Nephron (organoid): ENCODE results near the gene ATL1.
A peak's percentile ranks its signal among the peaks of the same experiment; 100 is the strongest.

Source experiments
- H3K27ac Mint-ChIP-seq, 3 experiments: 2 replicates each; pipeline ENCODE4 v1.8.0; 2020; ENCODE audit warnings: mixed read lengths in 3 of 3, mild to moderate bottlenecking in 2 of 3, moderate library complexity in 1 of 3
- H3K27me3 Mint-ChIP-seq: 2 replicates; pipeline ENCODE4 v1.8.0; 2021; ENCODE audit warnings: low read depth, mild to moderate bottlenecking, moderate library complexity, mixed read lengths
- H3K36me3 Mint-ChIP-seq: 2 replicates; pipeline ENCODE4 v1.8.0; 2020; ENCODE audit warnings: low read depth, mixed read lengths
- H3K4me1 Mint-ChIP-seq: 2 replicates; pipeline ENCODE4 v1.8.0; 2020; ENCODE audit warnings: mixed read lengths
- H3K4me3 Mint-ChIP-seq, 3 experiments: 2 replicates each; pipeline ENCODE4 v1.8.0; 2020; ENCODE audit warnings: mild to moderate bottlenecking in 3 of 3, mixed read lengths in 3 of 3, moderate library complexity in 2 of 3
- H3K9me3 Mint-ChIP-seq: 2 replicates; pipeline ENCODE4 v1.8.0; 2020; ENCODE audit warnings: mixed read lengths
- TF ChIP-seq, protein P1 (sequence below), 3 experiments: fragments of 200-600 bp; sonication (generic); IDR thresholded peaks; one replicate each; pipeline ENCODE4 v1.5.0; 2021; ENCODE audit warnings: antibody characterized with exemption in 3 of 3; ENCODE audit not compliant: unreplicated experiment in 3 of 3

Gene ATL1

DNA sequence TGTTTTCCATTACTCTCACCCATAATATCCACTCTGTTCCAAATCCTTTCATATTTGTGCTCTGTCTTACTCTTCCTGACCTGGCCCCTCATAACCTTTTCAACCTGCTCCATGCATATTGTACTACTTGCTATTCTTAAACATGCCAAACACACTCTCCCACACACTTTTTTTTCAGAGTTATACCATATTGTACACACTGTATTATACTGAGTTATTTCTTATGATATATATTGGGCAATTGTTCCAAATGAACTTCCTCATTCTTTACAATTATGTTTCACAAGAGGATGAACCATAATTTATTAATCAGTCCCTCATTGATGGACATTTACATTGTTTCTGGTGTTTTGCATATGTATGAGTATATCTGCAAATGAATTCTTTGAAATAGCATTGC, 18.5 kb downstream of the ATL1 start:
- Mint-ChIP-seq H3K9me3 (no peaks in the 10 kb centered on the region), H3K4me3 (no peak overlapping the region), H3K27me3 (no peaks in the 10 kb centered on the region), H3K36me3 (no peaks in the 10 kb centered on the region), H3K4me1 (no peaks in the 10 kb centered on the region), H3K27ac (no peak overlapping the region)
- TF ChIP-seq, protein P1, sequence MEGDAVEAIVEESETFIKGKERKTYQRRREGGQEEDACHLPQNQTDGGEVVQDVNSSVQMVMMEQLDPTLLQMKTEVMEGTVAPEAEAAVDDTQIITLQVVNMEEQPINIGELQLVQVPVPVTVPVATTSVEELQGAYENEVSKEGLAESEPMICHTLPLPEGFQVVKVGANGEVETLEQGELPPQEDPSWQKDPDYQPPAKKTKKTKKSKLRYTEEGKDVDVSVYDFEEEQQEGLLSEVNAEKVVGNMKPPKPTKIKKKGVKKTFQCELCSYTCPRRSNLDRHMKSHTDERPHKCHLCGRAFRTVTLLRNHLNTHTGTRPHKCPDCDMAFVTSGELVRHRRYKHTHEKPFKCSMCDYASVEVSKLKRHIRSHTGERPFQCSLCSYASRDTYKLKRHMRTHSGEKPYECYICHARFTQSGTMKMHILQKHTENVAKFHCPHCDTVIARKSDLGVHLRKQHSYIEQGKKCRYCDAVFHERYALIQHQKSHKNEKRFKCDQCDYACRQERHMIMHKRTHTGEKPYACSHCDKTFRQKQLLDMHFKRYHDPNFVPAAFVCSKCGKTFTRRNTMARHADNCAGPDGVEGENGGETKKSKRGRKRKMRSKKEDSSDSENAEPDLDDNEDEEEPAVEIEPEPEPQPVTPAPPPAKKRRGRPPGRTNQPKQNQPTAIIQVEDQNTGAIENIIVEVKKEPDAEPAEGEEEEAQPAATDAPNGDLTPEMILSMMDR (IDR thresholded peaks at IDR 0.05; ENCODE audit: unreplicated experiment in 3 of 3), result no peak

DNA sequence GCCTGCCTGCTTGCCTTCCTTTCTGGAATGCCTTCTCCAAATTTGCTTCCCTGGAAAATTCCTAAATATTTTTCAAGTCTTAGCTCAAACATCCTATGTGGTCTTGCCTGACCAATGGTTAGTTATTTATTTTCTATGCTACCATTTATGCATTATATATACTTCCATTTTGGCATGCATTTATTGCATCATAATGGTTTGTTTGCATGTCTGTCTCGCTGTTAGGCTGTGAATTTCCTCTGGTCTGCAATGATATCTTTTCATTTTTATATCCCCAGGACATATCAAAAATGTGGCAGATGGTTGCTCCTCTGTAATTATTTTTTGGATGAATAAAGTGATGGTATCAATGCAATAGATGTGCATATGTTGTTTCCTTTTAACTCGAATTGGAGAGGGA, 30.5 kb downstream of the ATL1 start:
- H3K4me1 Mint-ChIP-seq, result no peaks in the 10 kb centered on the region
- H3K9me3 Mint-ChIP-seq, result no peaks in the 10 kb centered on the region
- H3K27me3 Mint-ChIP-seq, result no peaks in the 10 kb centered on the region
- H3K36me3 Mint-ChIP-seq, result peaks cover 6% of the 10 kb centered on the region
- TF ChIP-seq, protein P1 (IDR thresholded peaks at IDR 0.05; ENCODE audit: unreplicated experiment in 3 of 3), result no peak
- H3K27ac Mint-ChIP-seq, result no peak overlapping the region
- no peak overlapping the region for H3K4me3 Mint-ChIP-seq

DNA sequence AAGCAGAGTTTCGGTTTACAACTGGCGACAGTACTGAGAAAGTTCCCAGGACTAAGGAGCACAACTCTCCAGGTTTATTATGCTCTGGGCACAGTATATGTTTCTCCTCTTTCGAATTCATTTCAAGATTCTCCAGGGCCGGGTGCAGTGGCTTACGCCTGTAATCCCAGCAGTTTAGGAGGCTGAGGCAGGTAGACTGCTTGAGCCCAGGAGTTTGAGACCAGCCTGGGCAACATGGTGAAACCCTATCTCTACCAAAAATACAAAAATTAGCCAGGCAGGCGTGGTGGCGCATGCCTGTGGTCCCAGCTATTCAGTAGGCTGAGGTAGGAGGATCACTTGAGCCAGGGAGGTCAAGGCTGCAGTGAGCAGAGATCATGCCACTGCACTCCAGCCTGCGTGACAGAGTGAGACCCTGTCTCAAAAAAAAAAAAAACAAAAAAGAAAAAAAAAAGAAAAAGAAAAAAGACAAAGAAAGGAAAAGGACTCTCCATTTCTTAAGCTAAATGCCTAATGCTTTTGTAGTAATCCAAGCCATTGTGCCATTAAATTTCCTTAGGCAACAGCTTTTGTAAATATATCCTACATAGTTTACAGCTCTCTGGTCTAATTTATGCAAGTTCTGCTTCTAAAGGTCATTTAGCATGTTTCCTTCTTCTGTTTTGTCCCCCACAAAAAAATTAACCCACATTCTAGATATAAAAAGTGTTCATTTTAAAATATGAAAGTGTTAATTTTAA, 34.8 kb downstream of the ATL1 start:
- Mint-ChIP-seq H3K9me3 (no peaks in the 10 kb centered on the region), H3K4me1 (no peaks in the 10 kb centered on the region), H3K4me3 (no peak overlapping the region), H3K27me3 (no peaks in the 10 kb centered on the region), H3K27ac (peak overlapping the region in 1 of 3 experiments; percentile 28), H3K36me3 (peaks cover 6% of the 10 kb centered on the region)
- TF ChIP-seq, protein P1 (IDR thresholded peaks at IDR 0.05; ENCODE audit: unreplicated experiment in 3 of 3), result no peak

DNA sequence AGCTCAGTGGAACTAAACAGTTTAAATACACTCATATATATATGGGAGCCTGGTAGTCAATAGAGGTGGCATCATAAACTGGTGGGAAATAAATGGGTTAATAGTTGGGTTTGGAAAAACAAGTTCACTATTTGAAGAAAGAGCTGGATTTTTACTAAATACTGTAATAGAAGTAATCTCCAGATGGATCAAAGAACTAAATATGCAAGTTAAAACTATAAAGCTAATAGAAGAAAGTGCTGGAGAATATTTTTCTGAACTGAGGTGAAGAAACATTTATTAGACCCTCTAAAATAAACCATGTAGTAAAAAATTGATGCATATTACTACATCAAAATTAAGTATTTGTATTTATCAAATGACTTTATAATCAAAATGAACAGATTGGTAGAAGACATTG, 38.8 kb downstream of the ATL1 start:
- Mint-ChIP-seq H3K27me3 (no peaks in the 10 kb centered on the region), H3K4me3 (no peak overlapping the region), H3K4me1 (no peaks in the 10 kb centered on the region), H3K36me3 (no peaks in the 10 kb centered on the region), H3K27ac (no peak overlapping the region), H3K9me3 (no peaks in the 10 kb centered on the region)
- TF ChIP-seq, protein P1 (IDR thresholded peaks at IDR 0.05; ENCODE audit: unreplicated experiment in 3 of 3), result no peak

DNA sequence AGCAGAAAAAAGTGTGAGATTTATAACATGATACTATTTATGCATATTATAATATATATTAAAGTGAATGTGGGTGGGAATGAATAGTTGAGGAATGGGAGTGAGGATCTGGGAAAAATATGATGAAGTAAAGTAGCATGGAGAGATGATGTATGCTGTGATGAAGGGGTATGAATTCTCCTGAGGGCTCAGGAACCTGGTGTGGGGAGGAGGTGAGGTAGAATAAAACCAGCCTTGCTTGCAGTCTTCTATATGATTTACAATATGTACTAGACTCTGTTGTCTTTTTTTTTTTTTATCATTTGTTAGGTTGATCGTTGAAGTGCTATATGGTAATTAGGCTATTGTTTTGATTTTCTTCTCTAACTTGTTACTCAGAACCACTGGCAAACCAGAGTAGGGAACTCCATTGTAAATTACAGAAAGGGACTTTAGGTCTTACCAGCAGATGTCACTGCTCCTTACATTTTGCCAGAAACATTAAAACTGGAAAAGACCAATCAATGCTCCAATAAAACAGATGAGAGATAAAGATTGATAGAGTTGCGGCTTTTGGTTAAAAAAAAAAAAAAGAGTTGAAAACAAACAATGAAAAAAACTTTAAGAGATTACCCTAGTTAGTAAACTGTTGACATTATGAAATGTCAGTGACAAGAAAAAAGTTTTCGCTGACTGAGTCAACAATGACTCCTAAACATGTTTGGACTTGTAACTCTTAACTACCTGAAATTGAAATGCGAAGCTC, 39.9 kb downstream of the ATL1 start:
- no peaks in the 10 kb centered on the region for H3K4me1 Mint-ChIP-seq
- H3K9me3 Mint-ChIP-seq, result no peaks in the 10 kb centered on the region
- no peaks in the 10 kb centered on the region for H3K27me3 Mint-ChIP-seq
- H3K36me3 Mint-ChIP-seq, result no peaks in the 10 kb centered on the region
- no peak overlapping the region for H3K27ac Mint-ChIP-seq
- TF ChIP-seq, protein P1 (IDR thresholded peaks at IDR 0.05; ENCODE audit: unreplicated experiment in 3 of 3), result peak; percentile 58 to 63 (median 62)
- no peak overlapping the region for H3K4me3 Mint-ChIP-seq
